WERI-Rb-1 (cell line): Measurements from ENCODE around the gene GNAO1.

Experiments used
- DNase-seq: peaks from one replicate; pipeline ENCODE4 v3.0.0-alpha.2; 2020
- H3K27ac ChIP-seq: fragments of 250-450 bp; sonication (Bioruptor Pico); 2 replicates; pipeline ENCODE4 v1.5.1; 2020; ENCODE audit warnings: mild to moderate bottlenecking, moderate library complexity
- H3K27me3 ChIP-seq: fragments of 250-450 bp; sonication (Bioruptor Pico); 2 replicates; pipeline ENCODE4 v1.5.1; 2021; ENCODE audit warnings: mild to moderate bottlenecking, low read depth, moderate library complexity; ENCODE audit not compliant: insufficient read depth, severe bottlenecking
- H3K36me3 ChIP-seq: fragments of 250-450 bp; sonication (Bioruptor Pico); 2 replicates; pipeline ENCODE4 v1.5.1; 2020; ENCODE audit warnings: mild to moderate bottlenecking, moderate library complexity
- H3K4me3 ChIP-seq: 2 replicates; pipeline ENCODE4 v1.5.1; 2011; ENCODE audit warnings: low read depth, mild to moderate bottlenecking, control low read depth, low read length
- H3K9me3 ChIP-seq: fragments of 250-450 bp; sonication (Bioruptor Pico); 2 replicates; pipeline ENCODE4 v1.5.1; 2021; ENCODE audit warnings: mild to moderate bottlenecking, moderate library complexity; ENCODE audit not compliant: severe bottlenecking
- TF ChIP-seq, protein P1 (sequence below): IDR thresholded peaks from 2 replicates; pipeline ENCODE4 v1.5.1; 2011; ENCODE audit warnings: low read depth, mild to moderate bottlenecking, control low read depth, inconsistent platforms, low read length

GNAO1 gene

DNA sequence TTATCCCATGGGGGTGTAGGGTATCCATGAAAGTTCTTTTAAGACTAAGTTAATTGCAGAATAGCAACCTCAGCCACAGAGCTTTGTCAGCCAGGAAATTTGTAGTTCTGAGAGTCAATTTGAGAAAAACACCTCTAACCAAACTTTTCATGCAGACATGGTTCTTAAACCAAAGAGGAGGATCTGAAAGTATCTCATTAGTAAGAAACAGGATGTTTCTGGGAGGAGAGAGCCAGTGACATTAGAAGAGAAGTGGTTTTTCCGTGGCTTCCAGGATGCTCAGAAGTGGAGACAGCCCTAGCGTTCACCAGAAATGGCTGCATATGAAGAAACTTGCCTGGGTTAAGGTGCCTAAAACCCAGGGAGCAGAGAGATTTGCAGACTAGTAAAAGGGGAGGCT lies 7.9 kb downstream of the GNAO1 start:
- Histone ChIP-seq H3K27ac (no peak overlapping the region), H3K27me3 (no peaks in the 10 kb centered on the region), H3K9me3 (no peaks in the 10 kb centered on the region), H3K36me3 (peaks cover 2% of the 10 kb centered on the region), H3K4me3 (no peak overlapping the region)
- TF ChIP-seq, protein P1, sequence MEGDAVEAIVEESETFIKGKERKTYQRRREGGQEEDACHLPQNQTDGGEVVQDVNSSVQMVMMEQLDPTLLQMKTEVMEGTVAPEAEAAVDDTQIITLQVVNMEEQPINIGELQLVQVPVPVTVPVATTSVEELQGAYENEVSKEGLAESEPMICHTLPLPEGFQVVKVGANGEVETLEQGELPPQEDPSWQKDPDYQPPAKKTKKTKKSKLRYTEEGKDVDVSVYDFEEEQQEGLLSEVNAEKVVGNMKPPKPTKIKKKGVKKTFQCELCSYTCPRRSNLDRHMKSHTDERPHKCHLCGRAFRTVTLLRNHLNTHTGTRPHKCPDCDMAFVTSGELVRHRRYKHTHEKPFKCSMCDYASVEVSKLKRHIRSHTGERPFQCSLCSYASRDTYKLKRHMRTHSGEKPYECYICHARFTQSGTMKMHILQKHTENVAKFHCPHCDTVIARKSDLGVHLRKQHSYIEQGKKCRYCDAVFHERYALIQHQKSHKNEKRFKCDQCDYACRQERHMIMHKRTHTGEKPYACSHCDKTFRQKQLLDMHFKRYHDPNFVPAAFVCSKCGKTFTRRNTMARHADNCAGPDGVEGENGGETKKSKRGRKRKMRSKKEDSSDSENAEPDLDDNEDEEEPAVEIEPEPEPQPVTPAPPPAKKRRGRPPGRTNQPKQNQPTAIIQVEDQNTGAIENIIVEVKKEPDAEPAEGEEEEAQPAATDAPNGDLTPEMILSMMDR = no peak
- DNase-seq = no peak

DNA sequence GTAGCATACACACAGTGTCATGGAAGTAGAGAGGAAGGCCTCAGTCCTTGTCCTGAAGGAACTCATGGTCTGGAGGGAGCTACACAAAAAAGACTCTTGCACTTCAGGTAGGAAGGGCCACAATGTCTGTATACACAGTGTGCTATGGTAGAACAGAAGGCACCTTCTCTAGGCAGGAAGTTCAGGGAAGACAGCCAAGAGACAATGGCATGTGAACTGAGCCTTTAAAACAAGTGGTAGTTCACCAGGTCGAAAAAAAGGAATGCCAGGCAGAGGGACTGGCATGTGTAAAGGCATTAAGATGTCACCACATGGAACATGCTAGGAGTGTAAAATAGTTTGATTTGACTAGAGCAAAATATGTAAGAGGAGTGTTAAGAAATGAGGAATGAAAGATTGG lies 9.7 kb downstream of the GNAO1 start:
- Histone ChIP-seq H3K9me3 (no peaks in the 10 kb centered on the region), H3K36me3 (peaks cover 2% of the 10 kb centered on the region), H3K27me3 (no peaks in the 10 kb centered on the region), H3K4me3 (no peak overlapping the region), H3K27ac (no peak overlapping the region)
- TF ChIP-seq, protein P1 = no peak
- DNase-seq = no peak

DNA sequence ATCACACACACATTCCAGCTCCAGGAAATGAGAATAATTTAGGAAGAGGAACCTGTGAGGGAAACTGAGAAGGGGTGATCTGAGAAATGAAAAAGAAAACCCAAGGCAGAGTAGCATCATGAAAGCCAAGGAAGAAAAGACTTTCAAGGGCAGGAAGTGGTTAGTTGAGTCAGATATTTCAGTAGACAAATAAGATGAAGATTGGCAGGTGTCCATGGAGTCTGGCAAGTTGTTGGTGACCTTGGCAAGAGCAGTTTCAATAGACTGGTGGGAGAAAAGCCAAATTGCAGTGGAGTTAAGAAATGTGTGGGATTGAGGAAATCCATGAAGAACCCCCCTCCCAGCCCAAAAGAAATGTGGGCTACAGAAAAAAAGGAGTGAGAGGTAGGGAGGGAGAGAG lies 10.7 kb downstream of the GNAO1 start:
- H3K9me3 ChIP-seq = no peaks in the 10 kb centered on the region
- no peak overlapping the region for H3K4me3 ChIP-seq
- TF ChIP-seq, protein P1 = no peak
- DNase-seq = no peak
- no peak overlapping the region for H3K27ac ChIP-seq
- H3K27me3 ChIP-seq = no peaks in the 10 kb centered on the region
- peaks cover 2% of the 10 kb centered on the region for H3K36me3 ChIP-seq

DNA sequence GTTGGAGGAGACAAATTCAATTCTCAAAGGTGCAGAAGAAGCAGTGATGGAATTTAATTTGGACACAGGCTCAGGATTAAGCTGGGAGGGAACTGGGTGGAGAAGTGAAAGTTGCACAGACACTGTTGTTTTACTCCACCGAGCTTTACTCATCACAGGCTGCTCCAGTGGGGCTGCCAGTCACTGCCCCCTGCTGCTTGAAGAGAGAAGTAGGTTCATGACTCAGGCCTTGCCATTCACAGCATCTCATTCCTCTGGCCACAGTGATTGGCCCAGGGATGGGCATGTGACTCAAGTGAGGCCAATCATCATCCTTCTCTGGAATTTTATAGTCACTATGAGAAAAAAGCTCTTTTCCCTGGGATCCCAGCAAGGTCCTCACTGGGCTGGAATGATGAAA lies 11.8 kb downstream of the GNAO1 start:
- TF ChIP-seq, protein P1 = peak; percentile 69
- Histone ChIP-seq H3K27me3 (no peaks in the 10 kb centered on the region), H3K9me3 (no peaks in the 10 kb centered on the region), H3K27ac (no peak overlapping the region), H3K4me3 (no peak overlapping the region), H3K36me3 (no peaks in the 10 kb centered on the region; the same call in 1 of the 2 replicates)
- DNase-seq = peak; percentile 45

DNA sequence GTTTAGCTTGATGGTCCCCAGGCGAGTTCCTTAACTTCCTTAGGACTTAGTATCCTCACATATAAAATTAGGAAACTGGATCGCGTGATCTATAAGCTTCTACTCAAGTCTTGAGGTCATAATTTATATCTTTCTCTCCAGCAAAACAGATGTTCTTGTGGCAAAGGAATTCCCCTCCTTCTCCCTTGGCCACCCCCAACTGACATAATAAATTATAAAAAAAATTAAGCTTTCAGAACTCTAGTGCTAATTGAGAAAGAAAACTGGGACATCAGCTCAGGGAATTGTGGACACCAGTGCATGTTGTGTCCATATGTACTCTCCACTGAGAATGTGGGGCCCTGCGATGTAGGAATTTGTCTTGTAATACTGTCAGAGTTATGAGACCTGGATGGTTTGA lies 13.5 kb downstream of the GNAO1 start:
- Histone ChIP-seq H3K36me3 (no peaks in the 10 kb centered on the region; the same call in 1 of the 2 replicates), H3K27ac (no peak overlapping the region), H3K9me3 (no peaks in the 10 kb centered on the region), H3K27me3 (no peaks in the 10 kb centered on the region), H3K4me3 (no peak overlapping the region)
- DNase-seq = no peak
- TF ChIP-seq, protein P1 = no peak

DNA sequence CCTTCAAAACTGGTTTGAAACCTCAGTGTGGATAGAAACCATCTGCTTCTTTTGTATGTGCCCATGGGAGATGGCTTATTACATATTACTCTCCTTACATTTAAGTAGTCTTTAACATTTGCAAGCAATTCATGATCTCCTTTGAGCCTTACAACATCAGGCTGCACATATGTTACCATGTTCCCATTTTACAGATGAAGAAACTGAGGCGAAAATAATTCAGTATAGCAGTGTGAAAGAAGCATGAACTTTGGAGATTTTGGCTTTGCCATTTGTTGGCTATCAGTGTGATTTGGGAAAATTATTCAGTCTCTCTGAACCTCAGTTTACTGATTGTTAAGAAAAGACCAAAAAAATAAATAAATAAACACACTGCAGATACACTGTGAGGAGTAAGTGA lies 15.7 kb downstream of the GNAO1 start:
- Histone ChIP-seq H3K27me3 (no peaks in the 10 kb centered on the region), H3K9me3 (no peaks in the 10 kb centered on the region), H3K36me3 (no peaks in the 10 kb centered on the region), H3K27ac (no peak overlapping the region), H3K4me3 (no peak overlapping the region)
- DNase-seq = no peak
- TF ChIP-seq, protein P1 = no peak
